Panc1 (cell line): ENCODE results near the gene CAMK1D. TPM values are rescaled to one million over a fixed set of nuclear protein-coding genes. Genes with fewer than 3 reads are reported as not detected.

Experiments
- ATAC-seq: fragments of 200-7000 bp; cut with Tn5 transposase; 2 replicates; pipeline ENCODE4 v1.9.1; 2020; ENCODE audit warnings: mild to moderate bottlenecking, moderate library complexity
- BruUV-seq: library from RNA; stranded (reverse); fragments of 400-500 nt; replicated peaks from 2 replicates; lab custom pipeline; 2021; lab: Mats Ljungman, UMichigan
- CTCF ChIA-PET: fragments of 300-600 bp; sonication (Branson Sonifier 250); formaldehyde crosslinking; loops from one replicate; lab custom pipeline; 2022; ENCODE audit warnings: antibody characterized with exemption; lab: Charles Lee
- POLR2A ChIA-PET: fragments of 300-600 bp; sonication (Branson Sonifier 250); formaldehyde crosslinking; loops from one replicate; lab custom pipeline; 2022; ENCODE audit warnings: antibody characterized with exemption; lab: Charles Lee
- DNase-seq: peaks from one replicate; pipeline ENCODE4 v3.0.0-alpha.2; 2010; ENCODE audit warnings: low read depth, low spot score
- H3K27ac ChIP-seq: 2 replicates; pipeline ENCODE4 v1.5.1; 2011; ENCODE audit warnings: mild to moderate bottlenecking, low read length, inconsistent platforms
- H3K27me3 ChIP-seq: fragments of 200-500 bp; sonication (Bioruptor generic); 2 replicates; pipeline ENCODE4 v1.6.0; 2014; ENCODE audit warnings: low read length, inconsistent platforms; ENCODE audit not compliant: control insufficient read depth, insufficient read depth
- H3K36me3 ChIP-seq: fragments of 200-500 bp; sonication (Bioruptor generic); 2 replicates; pipeline ENCODE4 v1.5.1; 2014; ENCODE audit warnings: inconsistent platforms, mild to moderate bottlenecking, low read length, moderate library complexity; ENCODE audit not compliant: control insufficient read depth, insufficient read depth
- H3K4me1 ChIP-seq: 2 replicates; pipeline ENCODE4 v1.5.1; 2011; ENCODE audit warnings: inconsistent platforms, mild to moderate bottlenecking, low read length, moderate library complexity; ENCODE audit not compliant: control insufficient read depth, insufficient read depth
- H3K4me3 ChIP-seq, 2 experiments: 2 replicates each; pipeline ENCODE4 v1.5.1; 2011 to 2012; ENCODE audit warnings: low read depth in 2 of 2, low read length in 2 of 2, mild to moderate bottlenecking in 2 of 2, inconsistent platforms in 1 of 2, moderate library complexity in 1 of 2
- H3K9me3 ChIP-seq: fragments of 200-500 bp; sonication (Bioruptor generic); 2 replicates; pipeline ENCODE4 v1.5.1; 2014; ENCODE audit warnings: low read depth, mild to moderate bottlenecking, inconsistent platforms, low read length, moderate library complexity; ENCODE audit not compliant: control insufficient read depth, insufficient read depth
- POLR2AphosphoS5 ChIP-seq: IDR thresholded peaks from 2 replicates; pipeline ENCODE4 v1.6.1; 2012; ENCODE audit warnings: mild to moderate bottlenecking, low read depth, low read length, moderate library complexity
- SIN3A ChIP-seq: IDR thresholded peaks from 2 replicates; pipeline ENCODE4 v1.6.1; 2012; ENCODE audit warnings: low read depth, mild to moderate bottlenecking, low read length, moderate library complexity, borderline replicate concordance; ENCODE audit not compliant: insufficient read depth
- TCF7L2 ChIP-seq: IDR thresholded peaks from 2 replicates; pipeline ENCODE4 v1.6.1; 2011; ENCODE audit warnings: mild to moderate bottlenecking, low read depth, low read length, inconsistent platforms
- in situ Hi-C: cut with HindIII; loops from 2 replicates; pipeline ENCODE4 v1.10.0; 2016; ENCODE audit warnings: low sequenced_read_pairs, low pct_unique_long_range_greater_than_20kb
- intact Hi-C: fragments of 100-400 bp; cut with micrococcal nuclease; formaldehyde crosslinking; loops from one replicate; pipeline ENCODE4 v1.10.0; 2022; ENCODE audit not compliant: unreplicated experiment
- total RNA-seq: library from RNA; stranded (reverse); gene quantifications from one replicate; pipeline ENCODE4 v1.2.1, GENCODE V29; 2021; ENCODE audit not compliant: unreplicated experiment
- TF ChIP-seq, protein P1 (sequence below), 2 experiments: IDR thresholded peaks; 2 replicates each; pipeline ENCODE4 v1.6.1; 2011 to 2012; ENCODE audit warnings: low read depth in 2 of 2, control low read depth in 1 of 2, low read length in 1 of 2, mild to moderate bottlenecking in 1 of 2, moderate library complexity in 1 of 2; ENCODE audit not compliant: insufficient read depth in 1 of 2
- TF ChIP-seq, protein P2 (sequence below): fragments of 450-650 bp; IDR thresholded peaks from 2 replicates; pipeline ENCODE4 v1.5.1; 2017; ENCODE audit warnings: mild to moderate bottlenecking

Gene CAMK1D
- total RNA-seq, 1 experiment from 2014 or later = 5.7 TPM

DNA sequence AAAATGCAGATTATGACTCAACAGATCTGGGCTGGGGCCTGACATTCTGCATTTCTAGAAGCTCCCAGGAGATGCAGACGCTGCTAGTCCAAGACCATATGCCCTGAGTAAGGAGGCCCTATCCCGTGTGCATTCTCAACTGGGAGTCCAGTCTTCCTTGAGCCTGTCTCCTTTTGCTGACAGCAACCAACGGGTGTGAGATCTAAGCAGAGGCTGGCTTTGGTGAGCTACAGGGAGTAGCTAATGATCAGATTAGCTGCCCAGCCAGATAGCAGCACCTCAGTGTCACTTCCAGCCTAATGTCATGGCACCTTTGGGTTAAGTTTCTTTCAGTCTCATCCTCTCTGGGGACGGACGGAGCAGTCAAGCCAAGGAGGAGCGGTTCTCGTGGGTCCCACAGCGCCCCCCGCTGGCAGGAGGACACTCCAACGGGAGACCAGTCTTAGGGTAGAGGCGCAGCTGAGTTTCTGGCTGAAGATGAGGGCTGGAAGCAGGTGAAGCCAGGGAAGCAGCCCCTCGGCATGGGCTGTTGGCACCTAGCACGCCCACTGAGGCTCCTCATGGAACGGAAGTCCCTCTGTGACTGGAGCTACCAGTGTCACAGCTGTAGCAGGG is 498.1 kb downstream of the CAMK1D start:
- TF ChIP-seq, protein P1, sequence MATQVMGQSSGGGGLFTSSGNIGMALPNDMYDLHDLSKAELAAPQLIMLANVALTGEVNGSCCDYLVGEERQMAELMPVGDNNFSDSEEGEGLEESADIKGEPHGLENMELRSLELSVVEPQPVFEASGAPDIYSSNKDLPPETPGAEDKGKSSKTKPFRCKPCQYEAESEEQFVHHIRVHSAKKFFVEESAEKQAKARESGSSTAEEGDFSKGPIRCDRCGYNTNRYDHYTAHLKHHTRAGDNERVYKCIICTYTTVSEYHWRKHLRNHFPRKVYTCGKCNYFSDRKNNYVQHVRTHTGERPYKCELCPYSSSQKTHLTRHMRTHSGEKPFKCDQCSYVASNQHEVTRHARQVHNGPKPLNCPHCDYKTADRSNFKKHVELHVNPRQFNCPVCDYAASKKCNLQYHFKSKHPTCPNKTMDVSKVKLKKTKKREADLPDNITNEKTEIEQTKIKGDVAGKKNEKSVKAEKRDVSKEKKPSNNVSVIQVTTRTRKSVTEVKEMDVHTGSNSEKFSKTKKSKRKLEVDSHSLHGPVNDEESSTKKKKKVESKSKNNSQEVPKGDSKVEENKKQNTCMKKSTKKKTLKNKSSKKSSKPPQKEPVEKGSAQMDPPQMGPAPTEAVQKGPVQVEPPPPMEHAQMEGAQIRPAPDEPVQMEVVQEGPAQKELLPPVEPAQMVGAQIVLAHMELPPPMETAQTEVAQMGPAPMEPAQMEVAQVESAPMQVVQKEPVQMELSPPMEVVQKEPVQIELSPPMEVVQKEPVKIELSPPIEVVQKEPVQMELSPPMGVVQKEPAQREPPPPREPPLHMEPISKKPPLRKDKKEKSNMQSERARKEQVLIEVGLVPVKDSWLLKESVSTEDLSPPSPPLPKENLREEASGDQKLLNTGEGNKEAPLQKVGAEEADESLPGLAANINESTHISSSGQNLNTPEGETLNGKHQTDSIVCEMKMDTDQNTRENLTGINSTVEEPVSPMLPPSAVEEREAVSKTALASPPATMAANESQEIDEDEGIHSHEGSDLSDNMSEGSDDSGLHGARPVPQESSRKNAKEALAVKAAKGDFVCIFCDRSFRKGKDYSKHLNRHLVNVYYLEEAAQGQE (IDR thresholded peaks at IDR 0.05; ENCODE audit: insufficient read depth in 1 of 2, low read depth in 2 of 2, low read length in 1 of 2) = no peak
- TF ChIP-seq, protein P2, sequence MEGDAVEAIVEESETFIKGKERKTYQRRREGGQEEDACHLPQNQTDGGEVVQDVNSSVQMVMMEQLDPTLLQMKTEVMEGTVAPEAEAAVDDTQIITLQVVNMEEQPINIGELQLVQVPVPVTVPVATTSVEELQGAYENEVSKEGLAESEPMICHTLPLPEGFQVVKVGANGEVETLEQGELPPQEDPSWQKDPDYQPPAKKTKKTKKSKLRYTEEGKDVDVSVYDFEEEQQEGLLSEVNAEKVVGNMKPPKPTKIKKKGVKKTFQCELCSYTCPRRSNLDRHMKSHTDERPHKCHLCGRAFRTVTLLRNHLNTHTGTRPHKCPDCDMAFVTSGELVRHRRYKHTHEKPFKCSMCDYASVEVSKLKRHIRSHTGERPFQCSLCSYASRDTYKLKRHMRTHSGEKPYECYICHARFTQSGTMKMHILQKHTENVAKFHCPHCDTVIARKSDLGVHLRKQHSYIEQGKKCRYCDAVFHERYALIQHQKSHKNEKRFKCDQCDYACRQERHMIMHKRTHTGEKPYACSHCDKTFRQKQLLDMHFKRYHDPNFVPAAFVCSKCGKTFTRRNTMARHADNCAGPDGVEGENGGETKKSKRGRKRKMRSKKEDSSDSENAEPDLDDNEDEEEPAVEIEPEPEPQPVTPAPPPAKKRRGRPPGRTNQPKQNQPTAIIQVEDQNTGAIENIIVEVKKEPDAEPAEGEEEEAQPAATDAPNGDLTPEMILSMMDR = peak; percentile 65
- H3K27me3 ChIP-seq = no peaks in the 10 kb centered on the region
- no TSS peak for BruUV-seq
- H3K4me3 ChIP-seq = no peak overlapping the region
- intact Hi-C loops = no loop called here
- no peaks in the 10 kb centered on the region for H3K4me1 ChIP-seq
- no peak for DNase-seq
- POLR2A ChIA-PET = no interaction called here
- no peaks in the 10 kb centered on the region for H3K36me3 ChIP-seq
- CTCF ChIA-PET = interaction anchor here (0.5 kb wide), 1 partner anchor 241 kb away, joined by 3 read pairs; no protein-coding TSS in a partner anchor
- in situ Hi-C loops = no loop called here
- no peaks in the 10 kb centered on the region for H3K9me3 ChIP-seq
- no peak overlapping the region for H3K27ac ChIP-seq
- no peak for ATAC-seq

DNA sequence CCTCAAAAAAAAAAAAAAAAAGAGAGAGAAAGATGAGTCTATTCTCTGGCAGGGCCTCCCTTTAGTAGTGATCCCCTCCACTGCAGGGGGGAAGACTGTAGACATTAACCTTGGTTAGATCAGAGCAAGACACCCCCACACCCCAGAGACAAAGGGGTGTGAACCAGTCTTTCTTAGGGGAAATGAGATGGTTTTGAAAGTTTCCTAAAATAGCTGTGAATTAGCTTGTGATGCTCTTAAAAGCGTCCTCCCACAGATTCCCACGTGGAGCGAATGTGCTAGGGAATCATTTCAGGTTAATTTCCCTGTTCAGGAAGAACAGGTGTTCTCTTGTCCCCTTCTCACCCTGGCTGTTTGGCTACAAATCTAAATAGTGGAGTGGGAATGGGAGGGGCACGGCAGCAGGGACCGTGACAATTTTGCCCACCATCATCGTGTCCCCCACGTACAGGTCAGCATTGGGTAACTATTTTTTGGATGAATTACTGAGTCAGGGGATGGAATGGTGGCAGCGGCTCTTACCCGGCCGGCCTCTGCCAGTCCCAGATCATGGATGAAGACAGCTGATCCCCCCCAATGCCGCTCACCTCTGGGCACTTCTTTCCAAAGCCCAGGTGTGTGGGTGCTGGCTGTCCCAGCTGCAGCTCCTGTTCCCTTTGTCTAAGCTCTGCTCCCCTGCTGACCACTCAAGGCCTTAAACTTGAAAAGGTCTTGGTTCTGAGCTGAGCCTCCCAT is 499.3 kb downstream of the CAMK1D start:
- no peaks in the 10 kb centered on the region for H3K4me1 ChIP-seq
- no peaks in the 10 kb centered on the region for H3K27me3 ChIP-seq
- CTCF ChIA-PET = no interaction called here
- H3K9me3 ChIP-seq = no peaks in the 10 kb centered on the region
- no peak for TF ChIP-seq TCF7L2
- TF ChIP-seq SIN3A = no peak
- no peak for TF ChIP-seq POLR2AphosphoS5
- TF ChIP-seq, protein P2 = no peak
- TF ChIP-seq, protein P1 (IDR thresholded peaks at IDR 0.05; ENCODE audit: insufficient read depth in 1 of 2, low read depth in 2 of 2, low read length in 1 of 2) = no peak
- no TSS peak for BruUV-seq
- no peak for ATAC-seq
- H3K36me3 ChIP-seq = no peaks in the 10 kb centered on the region
- POLR2A ChIA-PET = no interaction called here
- H3K27ac ChIP-seq = no peak overlapping the region
- in situ Hi-C loops (no loop called here), intact Hi-C loops (no loop called here)
- no peak overlapping the region for H3K4me3 ChIP-seq
- no peak for DNase-seq
